OCI-LY7 (cell line): Measurements from ENCODE around the gene PDE3B. TPM values are rescaled to one million over a fixed set of nuclear protein-coding genes. Genes with fewer than 3 reads are reported as not detected.

Experiments
- BruUV-seq: library from RNA; stranded (reverse); fragments of 400-500 nt; replicated peaks from 2 replicates; lab custom pipeline; 2021; lab: Mats Ljungman, UMichigan
- CTCF ChIA-PET: fragments of 300-600 bp; sonication (Branson Sonifier 250); formaldehyde crosslinking; loops from one replicate; lab custom pipeline; 2022; ENCODE audit warnings: antibody characterized with exemption; ENCODE audit not compliant: unreplicated experiment; lab: Charles Lee
- POLR2A ChIA-PET: fragments of 300-600 bp; sonication (Branson Sonifier 250); formaldehyde crosslinking; loops from one replicate; lab custom pipeline; 2022; ENCODE audit warnings: antibody characterized with exemption; lab: Charles Lee
- DNase-seq: peaks from one replicate; pipeline ENCODE4 v3.0.0-alpha.2; 2015; ENCODE audit warnings: low spot score
- H2AFZ ChIP-seq: fragments of 200-600 bp; sonication (generic), shearing (Covaris generic); 2 replicates; pipeline ENCODE4 v1.6.1; 2014; ENCODE audit warnings: mild to moderate bottlenecking, antibody characterized with exemption, low read length, moderate library complexity
- H3K27ac ChIP-seq: fragments of 200-600 bp; sonication (generic); 2 replicates; pipeline ENCODE4 v1.5.1; 2014; ENCODE audit warnings: mixed run types, low read depth, mild to moderate bottlenecking, moderate library complexity, low read length, inconsistent platforms; ENCODE audit not compliant: poor library complexity, severe bottlenecking
- H3K36me3 ChIP-seq: fragments of 200-600 bp; sonication (generic); 2 replicates; pipeline ENCODE4 v1.6.1; 2014; ENCODE audit warnings: mild to moderate bottlenecking, antibody characterized with exemption, low read length, moderate library complexity, mixed read lengths; ENCODE audit not compliant: insufficient read depth
- H3K4me1 ChIP-seq: fragments of 200-600 bp; sonication (generic); 2 replicates; pipeline ENCODE4 v1.5.1; 2014; ENCODE audit warnings: mild to moderate bottlenecking, low read length; ENCODE audit not compliant: insufficient read depth, poor library complexity, severe bottlenecking
- H3K4me2 ChIP-seq: fragments of 200-600 bp; sonication (generic); 2 replicates; pipeline ENCODE4 v1.6.1; 2014; ENCODE audit warnings: mild to moderate bottlenecking, low read length
- H3K4me3 ChIP-seq: fragments of 200-600 bp; sonication (generic); 2 replicates; pipeline ENCODE4 v1.5.1; 2014; ENCODE audit warnings: mild to moderate bottlenecking, low read depth, low read length; ENCODE audit not compliant: poor library complexity, severe bottlenecking
- H3K79me2 ChIP-seq: fragments of 200-600 bp; sonication (generic); 2 replicates; pipeline ENCODE4 v1.6.1; 2016; ENCODE audit warnings: low read depth, mild to moderate bottlenecking, low read length, moderate library complexity, mixed read lengths; ENCODE audit not compliant: insufficient read depth
- H3K9me2 ChIP-seq: fragments of 200-600 bp; sonication (generic); 2 replicates; pipeline ENCODE4 v1.6.1; 2016; ENCODE audit warnings: mild to moderate bottlenecking, low read length, mixed read lengths; ENCODE audit not compliant: insufficient read depth
- H3K9me3 ChIP-seq: fragments of 200-600 bp; sonication (generic); 2 replicates; pipeline ENCODE4 v1.6.1; 2014; ENCODE audit warnings: mild to moderate bottlenecking, mixed run types, low read length, mixed read lengths
- H4K20me1 ChIP-seq: fragments of 200-600 bp; sonication (generic); 2 replicates; pipeline ENCODE4 v1.6.1; 2014; ENCODE audit warnings: mild to moderate bottlenecking, antibody characterized with exemption, low read length, moderate library complexity, mixed read lengths; ENCODE audit not compliant: insufficient read depth
- CTCF ChIP-seq: fragments of 200-600 bp; sonication (generic); conservative IDR thresholded peaks from 2 replicates; pipeline ENCODE4 v1.5.1; 2014; ENCODE audit warnings: mild to moderate bottlenecking, antibody characterized with exemption, low read length, moderate library complexity, mixed read lengths
- EZH2phosphoT487 ChIP-seq: fragments of 200-600 bp; sonication (generic); IDR thresholded peaks from 2 replicates; pipeline ENCODE4 v1.6.1; 2018; ENCODE audit warnings: low read depth, borderline replicate concordance, mild to moderate bottlenecking, mixed run types, antibody characterized with exemption, low read length, moderate library complexity, mixed read lengths
- intact Hi-C: fragments of 100-400 bp; cut with micrococcal nuclease; formaldehyde crosslinking; loops from one replicate; pipeline ENCODE4 v1.10.0; 2022; ENCODE audit not compliant: unreplicated experiment
- total RNA-seq, 2 experiments: library from RNA; depleted of rRNA in 1 of 2; stranded (reverse); fragments of >200 nt in 1 of 2; shearing (Covaris generic) in 1 of 2; gene quantifications; 2 replicates each; pipeline ENCODE4 v1.2.3, GENCODE V29; 2014 to 2022

Gene PDE3B
- total RNA-seq, 2 experiments from 2014 or later, result not detected

GRCh38 chr11:14908214-14908880 lies 264.7 kb downstream of the PDE3B start:
- no peaks in the 10 kb centered on the region for H3K36me3 ChIP-seq
- no peak overlapping the region for H3K27ac ChIP-seq
- H2AFZ ChIP-seq, result peak overlapping the region; percentile 9; the same call in 1 of the 2 replicates
- ChIA-PET CTCF (interaction anchor here (0.5 to 3.4 kb wide), 18 partner anchors 10 to 1219 kb away, joined by 3 to 41 read pairs (median 4); partner anchors contain the start of genes COPB1 and CYP2R1), POLR2A (interaction anchor here (0.9 to 3.5 kb wide), 7 partner anchors 8 to 369 kb away, joined by 3 to 12 read pairs (median 3); partner anchors contain the start of gene CYP2R1)
- H3K4me2 ChIP-seq, result peak overlapping the region; percentile 11; the same call in 1 of the 2 replicates
- peaks cover 32% of the 10 kb centered on the region for H3K4me1 ChIP-seq
- intact Hi-C loops, result loop anchor here (1.0 to 10.0 kb wide), 6 partner anchors 98 to 1136 kb away; partner anchors contain the start of gene PSMA1
- no TSS peak for BruUV-seq
- peak; percentile 85 for TF ChIP-seq CTCF
- no peak for TF ChIP-seq EZH2phosphoT487
- H3K79me2 ChIP-seq, result no peaks in the 10 kb centered on the region
- H4K20me1 ChIP-seq, result no peaks in the 10 kb centered on the region
- no peak overlapping the region for H3K4me3 ChIP-seq
- peak; percentile 56 for DNase-seq
- H3K9me2 ChIP-seq, result no peaks in the 10 kb centered on the region
- no peaks in the 10 kb centered on the region for H3K9me3 ChIP-seq

- Histone ChIP-seq H3K36me3 (no peaks in the 10 kb centered on the region), H3K9me3 (no peaks in the 10 kb centered on the region), H2AFZ (no peak overlapping the region), H3K4me2 (no peak overlapping the region), H4K20me1 (no peaks in the 10 kb centered on the region), H3K9me2 (no peaks in the 10 kb centered on the region), H3K4me3 (no peak overlapping the region), H3K27ac (no peak overlapping the region), H3K4me1 (no peaks in the 10 kb centered on the region), H3K79me2 (no peaks in the 10 kb centered on the region)
- DNase-seq, result no peak
- intact Hi-C loops, result no loop called here
- CTCF ChIA-PET, result no interaction called here
- BruUV-seq, result no TSS peak
- POLR2A ChIA-PET, result no interaction called here
- TF ChIP-seq EZH2phosphoT487, result no peak
- no peak for TF ChIP-seq CTCF
Measured at GRCh38 chr11:14914536-14914935, 270.9 kb downstream of the PDE3B start.

DNA sequence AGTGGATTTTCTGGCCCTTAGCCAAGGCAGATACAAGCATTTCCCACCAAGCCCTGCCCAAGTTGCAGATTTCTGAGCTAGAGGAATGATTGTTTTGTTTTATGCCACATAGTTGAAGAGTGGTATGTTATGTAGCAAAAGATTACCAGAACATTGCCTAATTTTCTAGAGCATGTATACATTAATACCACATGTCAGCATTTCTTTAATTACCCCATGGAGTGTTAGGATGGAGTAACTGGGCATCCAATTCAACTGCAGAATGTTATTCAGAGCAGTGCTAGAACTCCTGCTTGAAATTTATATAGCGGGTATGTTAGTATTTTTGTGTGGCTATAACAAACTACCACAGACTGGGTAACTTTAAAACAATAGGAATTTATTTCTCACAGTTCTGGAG lies 272.8 kb downstream of the PDE3B start:
- H3K9me3 ChIP-seq, result no peaks in the 10 kb centered on the region
- H3K36me3 ChIP-seq, result no peaks in the 10 kb centered on the region
- no peak overlapping the region for H3K4me3 ChIP-seq
- H3K27ac ChIP-seq, result no peak overlapping the region
- intact Hi-C loops, result no loop called here
- H2AFZ ChIP-seq, result no peak overlapping the region
- no peaks in the 10 kb centered on the region for H3K9me2 ChIP-seq
- H3K4me1 ChIP-seq, result no peaks in the 10 kb centered on the region
- CTCF ChIA-PET, result no interaction called here
- no peaks in the 10 kb centered on the region for H3K79me2 ChIP-seq
- H4K20me1 ChIP-seq, result no peaks in the 10 kb centered on the region
- no peak overlapping the region for H3K4me2 ChIP-seq
- no peak for TF ChIP-seq EZH2phosphoT487
- no peak for TF ChIP-seq CTCF
- POLR2A ChIA-PET, result interaction anchor here (0.5 kb wide), 1 partner anchor 1254 kb away, joined by 3 read pairs; no protein-coding TSS in a partner anchor
- no peak for DNase-seq
- no TSS peak for BruUV-seq
